ENCODE results near the gene RASGRP2.

RASGRP2 gene

DNA sequence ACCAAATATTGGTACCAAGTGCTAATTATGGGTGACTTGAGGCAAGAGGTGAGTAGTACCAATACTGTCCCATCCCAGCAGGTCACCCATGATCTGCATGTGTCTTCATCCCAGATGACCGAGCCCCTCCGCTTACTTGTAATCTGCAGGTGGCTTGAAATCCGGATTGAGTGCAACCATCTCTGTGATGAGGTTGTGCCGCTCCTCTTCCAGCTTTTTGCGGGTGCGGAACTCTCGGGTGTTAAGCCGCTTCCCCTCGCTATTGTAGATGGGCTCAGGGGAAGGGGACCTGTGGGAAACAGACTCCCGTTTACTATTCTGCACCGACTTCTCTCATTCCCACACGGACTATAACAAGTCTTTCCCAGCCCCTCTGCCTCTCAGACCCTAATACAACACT lies 26.2 kb upstream of the RASGRP2 start:
- DNase-seq = no peak

DNA sequence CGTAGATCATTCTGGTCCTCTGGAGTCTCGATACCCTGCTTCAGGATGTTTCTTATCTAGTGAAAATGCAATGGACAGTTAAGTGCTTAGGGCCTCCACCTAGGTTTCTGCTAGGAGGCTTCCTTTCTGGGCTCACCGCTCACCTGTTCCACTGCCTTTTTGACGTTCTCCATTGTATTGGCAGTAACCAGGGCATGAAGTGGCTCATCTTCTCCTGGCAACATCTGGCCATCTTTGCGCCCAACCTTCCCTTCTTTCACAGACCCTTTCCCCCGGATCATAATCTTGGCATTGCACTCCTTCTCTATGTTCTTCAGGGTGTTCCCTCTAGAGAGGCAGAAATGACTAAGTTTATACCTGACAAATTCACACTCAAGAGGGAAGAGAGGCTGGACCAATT lies 25.3 kb upstream of the RASGRP2 start:
- DNase-seq = no peak

DNA sequence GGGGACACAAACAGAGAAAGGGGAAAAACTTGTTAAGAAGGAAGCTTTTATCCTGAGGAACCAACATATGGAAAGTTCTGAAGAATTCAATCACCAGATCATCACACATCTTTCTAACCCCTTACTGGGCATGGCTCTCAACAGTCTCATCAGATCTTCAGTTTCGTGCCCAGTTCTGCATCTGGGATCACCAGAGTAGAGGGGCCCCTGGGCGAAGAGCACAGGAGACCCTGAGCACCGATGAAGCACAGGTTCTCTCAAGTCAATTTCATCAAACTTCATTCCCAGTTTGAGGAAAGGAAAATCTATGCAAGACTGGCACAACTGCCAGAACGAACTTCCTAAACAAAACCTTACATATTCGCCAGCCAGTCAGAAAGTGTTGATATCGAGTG lies 24.4 kb upstream of the RASGRP2 start:
- DNase-seq = no peak

DNA sequence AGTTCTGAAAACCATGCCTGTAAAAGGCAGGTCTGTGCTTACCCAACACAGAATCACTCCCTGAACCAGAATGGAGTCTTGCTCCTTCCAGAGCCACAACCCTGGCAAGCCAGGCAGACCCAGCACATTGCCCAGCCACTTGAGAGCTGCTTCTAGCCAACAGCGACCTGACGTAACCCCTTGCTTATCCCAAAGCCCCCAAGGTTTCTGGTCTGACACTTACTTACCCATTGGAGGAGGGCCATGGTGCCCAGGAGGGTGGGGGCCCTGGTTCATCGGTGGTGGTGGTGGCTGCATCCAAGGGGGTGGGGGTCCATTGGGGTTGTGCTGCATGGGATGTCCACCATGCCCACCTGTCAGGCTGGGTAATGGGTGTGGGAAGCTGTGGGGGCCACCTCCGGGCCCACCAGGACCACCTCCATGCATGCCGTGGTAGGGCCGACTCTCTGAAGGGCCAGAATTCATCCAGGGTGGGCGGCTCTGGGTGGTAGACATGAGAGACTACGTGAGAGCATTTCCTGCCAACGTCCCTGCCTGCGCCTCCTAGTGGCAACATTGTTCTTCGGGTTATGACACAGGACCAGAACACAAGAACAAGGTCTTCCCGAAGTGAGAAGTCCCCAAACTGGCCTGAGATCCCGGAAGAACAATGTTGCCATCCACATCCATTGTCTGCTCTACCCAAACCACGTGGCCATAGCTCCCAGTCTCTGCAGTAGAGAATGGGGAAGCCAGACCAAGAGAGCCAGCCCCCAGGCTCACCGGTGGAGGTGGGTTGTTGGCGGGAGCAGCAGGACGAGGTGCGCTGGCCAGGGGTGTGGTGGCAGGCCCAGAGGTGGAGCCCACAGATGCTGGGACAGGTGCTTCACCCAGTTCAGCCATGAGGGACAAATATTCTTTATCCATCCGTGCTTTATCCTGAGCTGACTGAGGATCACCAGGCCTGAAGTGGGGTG lies 23.7 kb upstream of the RASGRP2 start:
- peak; percentile 57 for DNase-seq

DNA sequence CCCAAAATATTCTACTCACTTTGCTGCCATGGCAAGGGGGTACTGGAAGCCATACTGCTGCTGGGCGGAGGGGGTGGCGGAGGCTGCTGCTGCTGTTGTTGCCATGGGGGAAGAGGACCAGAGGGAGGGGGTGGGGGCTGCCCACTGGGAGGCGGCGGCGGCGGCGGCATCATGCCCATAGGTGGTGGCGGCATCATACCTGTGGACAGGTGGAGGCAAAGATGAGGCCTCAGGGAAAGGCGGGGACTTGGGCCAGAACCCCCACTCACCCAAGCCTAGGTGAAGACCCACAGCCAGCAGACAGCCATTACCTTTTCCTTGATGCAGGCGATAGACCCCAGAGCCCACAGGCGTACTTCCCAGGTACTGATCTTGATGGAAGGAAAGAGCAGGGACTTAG lies 22.9 kb upstream of the RASGRP2 start:
- no peak for DNase-seq

DNA sequence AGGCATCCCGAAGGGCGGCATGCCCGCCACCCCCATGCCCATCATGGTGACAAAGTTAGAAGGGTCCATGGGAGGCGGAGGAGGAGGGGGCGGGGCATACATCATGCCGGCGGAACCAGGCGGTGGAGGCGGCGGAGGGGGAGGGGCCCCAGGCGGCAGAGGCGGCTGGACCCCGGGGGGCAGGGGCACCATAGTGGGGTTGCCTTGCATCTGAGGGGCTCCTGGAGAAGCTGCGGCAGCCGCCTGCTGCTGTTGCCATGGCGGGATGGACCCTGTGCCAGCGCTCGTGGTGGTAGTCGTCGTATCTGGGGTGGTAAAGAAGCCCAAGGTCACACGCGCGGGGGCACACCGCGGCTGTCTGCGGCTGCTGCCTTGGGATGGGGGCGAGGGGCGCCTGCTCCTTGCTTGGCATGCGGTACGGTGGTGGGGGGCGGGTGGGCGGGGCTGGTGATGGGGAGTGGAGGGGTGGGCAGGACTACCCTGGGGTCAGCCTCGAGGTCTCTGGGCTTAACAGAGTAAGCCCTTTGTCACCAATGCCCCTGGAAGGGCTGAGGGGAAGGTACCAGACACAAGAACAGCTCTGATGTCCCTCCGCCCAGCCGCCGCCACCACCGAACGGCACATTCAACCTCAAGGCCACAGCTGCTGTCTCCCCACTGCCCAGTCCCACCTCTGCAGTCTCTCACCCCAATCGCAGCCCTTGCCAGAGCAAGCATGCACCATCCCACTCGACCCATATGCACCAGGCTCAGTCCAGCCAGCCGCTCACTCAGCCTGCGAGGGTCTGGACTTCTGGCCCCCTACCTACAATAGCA lies 22.1 kb upstream of the RASGRP2 start:
- no peak for DNase-seq

DNA sequence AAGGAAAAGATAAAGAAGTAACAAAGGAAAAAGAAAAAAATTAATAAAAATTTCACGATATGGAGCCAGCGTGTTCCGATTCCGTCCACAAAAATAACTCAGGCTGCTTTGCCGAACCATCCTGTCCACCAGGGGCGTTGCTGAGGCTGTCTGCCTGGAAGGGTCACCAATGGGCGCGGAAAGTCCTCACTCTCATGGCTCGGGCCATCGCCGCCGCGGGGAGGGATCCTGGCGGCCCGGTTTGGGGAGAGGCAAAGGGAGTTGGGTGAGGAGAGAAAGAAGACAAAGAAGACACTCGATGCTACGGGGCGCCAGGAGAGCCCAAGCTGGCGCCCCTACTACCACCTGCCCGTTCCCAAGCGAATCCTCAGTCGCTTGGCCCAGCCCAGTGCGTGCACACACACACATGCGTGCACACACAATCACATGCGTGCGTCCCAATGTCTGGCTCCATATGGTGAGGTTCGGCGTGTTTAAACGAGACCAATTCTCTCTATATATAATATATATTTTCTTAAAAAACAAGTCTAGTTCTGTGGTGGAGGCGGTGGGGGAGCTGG lies 21.4 kb upstream of the RASGRP2 start:
- DNase-seq = no peak

DNA sequence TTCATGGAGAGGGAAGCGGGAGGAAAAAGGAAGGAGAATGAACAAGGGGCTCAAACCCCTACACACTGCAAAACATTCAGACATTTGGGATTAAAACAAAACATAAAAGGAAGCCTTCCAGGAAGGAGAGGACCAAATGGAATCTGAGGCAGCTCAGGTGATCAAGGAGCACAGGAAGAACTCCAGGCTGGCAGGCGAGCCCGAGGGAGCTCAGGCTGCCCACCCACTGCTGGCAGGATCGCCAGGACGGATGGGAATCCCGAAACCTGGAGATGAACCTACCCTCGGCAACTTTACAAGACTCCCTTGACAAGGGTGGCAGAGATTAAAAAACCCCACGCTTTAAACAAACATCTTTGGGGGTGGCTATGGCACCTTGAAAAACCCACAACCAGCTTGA lies 20.8 kb upstream of the RASGRP2 start:
- DNase-seq = no peak

DNA sequence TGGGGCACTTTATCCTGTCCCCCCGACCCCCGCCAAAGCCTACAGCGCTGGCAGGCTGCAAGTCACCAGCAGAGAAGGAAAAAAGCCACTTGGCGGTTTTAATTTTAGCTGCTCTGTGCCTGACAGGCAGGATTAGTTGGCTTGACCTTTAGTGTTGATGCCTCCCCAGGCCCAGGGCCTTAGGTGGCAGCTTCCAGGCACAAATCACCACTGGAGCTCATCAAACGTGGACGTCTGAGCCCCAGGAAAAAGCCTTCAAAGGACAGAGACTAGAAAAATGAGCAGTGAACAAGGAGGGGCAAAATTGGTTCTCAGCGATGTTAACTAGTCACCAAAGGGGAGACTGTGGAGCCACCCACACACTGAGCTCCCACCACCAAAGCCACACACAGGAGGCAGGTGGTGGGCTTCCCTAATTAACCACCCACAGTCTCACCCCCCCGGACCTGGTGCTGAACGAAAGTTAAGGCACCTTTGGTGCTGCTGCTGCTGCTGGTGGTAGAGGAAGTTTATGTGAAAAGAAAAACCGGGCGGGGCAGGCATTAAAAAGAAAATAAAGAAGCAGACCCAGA lies 20.2 kb upstream of the RASGRP2 start:
- DNase-seq = no peak

DNA sequence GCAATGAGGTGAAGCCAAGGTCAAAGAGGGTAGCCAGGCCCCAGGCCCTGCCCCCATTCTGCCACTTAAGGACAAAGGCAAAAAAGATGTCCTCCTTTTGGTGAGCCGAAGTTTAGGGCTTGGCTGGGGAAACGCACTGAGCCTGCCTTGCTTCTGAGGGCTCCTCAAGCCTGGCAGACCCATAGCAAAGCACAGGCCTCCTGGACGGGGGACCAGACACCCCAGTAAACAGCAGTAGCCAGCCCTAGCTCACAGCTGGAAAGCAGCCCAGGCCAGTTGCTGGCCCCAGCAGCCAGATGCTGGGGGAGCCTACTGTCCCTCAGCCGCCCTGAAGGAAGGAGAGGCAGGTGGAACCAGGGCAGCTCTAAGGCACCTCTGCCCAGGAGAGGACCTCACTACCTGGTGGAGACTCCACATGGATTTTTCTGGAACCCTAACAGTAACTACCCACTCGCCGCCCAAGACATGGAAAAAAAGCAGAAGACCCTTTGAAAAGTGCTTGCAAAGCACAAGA lies 19.6 kb upstream of the RASGRP2 start:
- DNase-seq = no peak

DNA sequence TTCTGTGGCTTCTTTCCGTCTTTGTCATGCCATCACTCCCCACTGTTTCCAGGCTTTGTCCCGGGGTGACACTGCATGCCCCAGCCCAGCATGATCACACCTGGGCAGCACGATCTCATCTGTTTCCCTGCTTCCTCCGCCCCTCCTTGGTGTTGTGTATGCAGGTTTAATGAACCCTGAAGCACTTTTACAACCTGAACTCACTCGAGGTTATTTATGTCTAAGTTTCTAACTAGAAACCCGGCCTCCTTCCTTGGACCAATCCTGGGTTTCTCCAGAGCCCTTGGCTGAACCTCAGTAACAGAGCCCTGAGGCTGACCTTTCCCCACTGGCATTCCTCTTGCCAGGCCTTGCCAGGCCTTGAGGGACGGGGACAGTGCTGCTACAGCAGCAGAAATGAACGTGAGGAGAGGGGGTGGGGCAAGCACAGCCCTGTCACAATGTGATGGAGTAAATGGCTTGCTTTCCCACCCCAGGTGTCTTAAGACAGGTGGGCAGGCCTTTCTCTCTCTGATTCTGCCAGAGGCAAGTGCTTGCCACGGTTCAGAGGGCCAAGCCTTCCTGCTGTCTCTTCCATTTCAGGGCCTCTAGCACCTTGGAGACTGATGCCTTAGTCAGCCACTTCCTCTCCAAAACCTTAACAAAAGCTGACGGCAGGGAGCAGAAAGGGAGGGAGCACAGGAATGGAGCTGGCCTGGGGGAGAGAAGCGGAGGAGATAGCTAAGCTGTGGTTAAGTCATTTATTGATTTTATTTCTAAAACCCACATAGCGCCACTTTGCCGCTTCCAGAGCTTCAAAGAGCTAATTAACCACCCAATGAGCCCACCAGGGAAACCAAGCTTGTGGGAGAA lies 19.0 kb upstream of the RASGRP2 start:
- DNase-seq = peak; percentile 60

DNA sequence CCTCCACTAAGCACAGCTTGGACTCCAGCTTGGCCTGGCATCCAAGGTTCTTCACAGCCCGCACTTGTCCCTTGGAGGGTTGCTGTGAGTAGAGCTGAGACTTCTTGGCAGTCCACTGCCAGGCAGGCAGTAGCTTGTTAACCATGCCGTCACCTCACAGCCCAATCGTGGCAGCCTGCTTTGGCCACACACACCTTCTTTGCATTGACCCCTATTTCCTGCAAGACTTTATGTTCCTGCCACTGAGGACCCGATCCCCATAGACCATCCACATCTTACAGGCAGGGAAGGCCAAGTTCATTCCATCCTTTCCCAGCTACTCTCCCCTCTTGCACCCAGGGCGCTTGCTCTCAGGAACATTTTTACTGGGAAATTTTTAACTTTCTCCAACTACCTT lies 18.3 kb upstream of the RASGRP2 start:
- no peak for DNase-seq

DNA sequence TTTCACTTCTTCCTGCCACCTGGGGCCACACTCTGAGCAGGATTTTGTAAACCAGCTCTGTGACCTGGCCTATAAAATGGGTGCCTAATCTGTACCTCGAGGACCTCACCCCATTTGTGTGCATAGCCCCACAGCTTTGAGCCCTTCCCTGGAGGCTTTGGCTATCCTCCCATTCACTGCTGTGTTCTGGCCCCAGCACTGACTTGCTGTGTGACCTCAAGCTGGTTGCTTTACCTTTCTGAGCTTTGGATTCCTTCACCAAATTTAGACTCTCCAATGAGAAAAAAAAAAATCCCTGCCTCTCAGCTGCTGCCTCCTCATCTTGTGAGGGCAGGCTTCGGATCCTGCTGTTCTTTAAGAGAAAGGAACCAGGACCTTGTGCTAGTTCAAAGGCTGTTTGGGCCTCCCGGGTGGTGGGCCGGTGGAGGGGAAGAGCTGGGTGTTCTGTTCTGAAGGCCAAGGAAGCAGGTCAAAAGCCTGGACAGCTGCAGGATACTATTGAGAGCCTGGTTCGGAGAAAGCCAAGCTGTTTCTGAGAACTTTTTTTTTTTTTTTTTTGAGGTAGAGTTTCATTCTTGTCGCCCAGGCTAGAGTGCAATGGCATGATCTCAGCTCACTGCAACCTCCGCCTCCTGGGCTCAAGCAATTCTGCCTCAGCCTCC lies 16.9 kb upstream of the RASGRP2 start:
- no peak for DNase-seq

DNA sequence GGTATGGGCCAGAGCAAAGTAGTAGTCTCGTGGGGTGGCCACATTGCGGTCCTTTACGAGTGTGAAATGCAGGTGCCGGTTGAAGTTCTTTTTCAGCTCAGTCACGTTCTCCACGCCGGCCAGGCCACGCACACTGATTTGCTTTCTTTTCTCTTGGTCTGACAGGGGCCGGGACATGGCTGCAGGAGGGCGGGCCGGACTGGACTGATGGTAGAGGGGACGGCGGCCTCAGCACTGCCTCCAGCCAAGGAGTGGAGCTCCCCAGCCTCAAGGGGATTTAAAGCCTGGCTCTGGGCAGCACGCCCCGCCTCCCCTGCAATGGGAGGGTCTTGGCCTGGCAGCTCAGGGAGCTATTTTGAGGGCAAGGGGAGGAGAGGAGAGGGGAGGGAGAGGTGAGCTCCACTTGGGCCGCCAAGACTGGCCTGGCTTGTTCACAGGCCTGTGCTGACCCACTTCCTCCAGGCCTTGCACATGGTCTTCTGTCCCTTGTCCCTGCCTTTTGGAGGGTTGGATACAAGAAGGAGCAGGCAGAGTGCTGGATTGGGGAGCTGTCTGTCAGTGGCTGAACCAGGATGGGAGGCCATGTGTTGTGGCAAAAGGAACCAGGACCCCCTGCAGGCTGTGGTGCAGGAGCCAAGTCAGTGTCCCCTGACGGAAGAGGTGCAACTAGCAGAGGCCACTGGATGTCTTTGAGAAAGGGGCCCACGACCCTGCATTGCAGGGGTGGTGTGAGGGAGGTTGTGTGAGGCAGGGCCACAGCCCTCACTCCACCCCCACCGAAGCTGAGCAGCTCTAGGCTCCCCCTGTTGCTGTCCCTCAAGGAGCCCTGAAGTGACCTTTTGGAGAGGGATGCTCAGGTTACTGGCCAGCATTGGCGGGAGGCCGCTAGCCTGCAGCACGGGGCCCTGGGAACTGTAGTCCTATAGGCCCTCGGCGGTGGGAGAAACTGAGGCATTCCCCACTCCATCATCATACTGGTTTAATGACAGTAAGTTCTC lies 16.1 kb upstream of the RASGRP2 start, which contains the start of gene PYGM:
PYGM (minus strand) TSS at position 253 of the 998 bp plus-strand sequence; CDS start at position 177, 76 bp downstream.
- peak; percentile 28 for DNase-seq

DNA sequence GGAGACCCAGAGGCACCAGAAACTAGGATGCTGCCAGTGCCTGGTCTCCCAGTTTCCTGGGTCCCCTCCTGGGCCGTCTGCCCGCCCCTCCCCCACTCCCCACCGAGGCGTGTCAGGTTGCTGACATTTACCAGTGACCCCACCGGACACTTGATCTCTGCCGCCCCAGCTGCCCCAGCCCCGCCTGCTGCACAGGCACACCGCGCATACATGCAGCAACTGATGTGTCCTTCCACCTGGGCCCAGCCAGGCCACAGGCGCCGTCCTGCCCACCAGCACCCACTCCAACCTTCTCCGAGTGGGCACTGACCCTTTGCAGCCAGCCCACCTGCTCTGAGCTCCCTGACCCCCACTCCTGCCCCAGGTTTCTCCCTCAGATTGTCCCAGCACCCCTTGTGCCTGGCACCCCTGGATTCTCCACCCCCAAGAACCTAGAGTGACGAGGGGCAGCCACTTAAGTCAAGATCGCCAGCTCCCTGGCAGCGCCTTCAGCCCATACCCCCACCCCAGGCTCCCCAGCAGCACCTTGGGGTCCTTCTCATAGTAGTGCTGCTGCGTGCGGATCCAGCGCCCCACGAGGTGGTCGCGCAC lies 15.3 kb upstream of the RASGRP2 start:
- no peak for DNase-seq

DNA sequence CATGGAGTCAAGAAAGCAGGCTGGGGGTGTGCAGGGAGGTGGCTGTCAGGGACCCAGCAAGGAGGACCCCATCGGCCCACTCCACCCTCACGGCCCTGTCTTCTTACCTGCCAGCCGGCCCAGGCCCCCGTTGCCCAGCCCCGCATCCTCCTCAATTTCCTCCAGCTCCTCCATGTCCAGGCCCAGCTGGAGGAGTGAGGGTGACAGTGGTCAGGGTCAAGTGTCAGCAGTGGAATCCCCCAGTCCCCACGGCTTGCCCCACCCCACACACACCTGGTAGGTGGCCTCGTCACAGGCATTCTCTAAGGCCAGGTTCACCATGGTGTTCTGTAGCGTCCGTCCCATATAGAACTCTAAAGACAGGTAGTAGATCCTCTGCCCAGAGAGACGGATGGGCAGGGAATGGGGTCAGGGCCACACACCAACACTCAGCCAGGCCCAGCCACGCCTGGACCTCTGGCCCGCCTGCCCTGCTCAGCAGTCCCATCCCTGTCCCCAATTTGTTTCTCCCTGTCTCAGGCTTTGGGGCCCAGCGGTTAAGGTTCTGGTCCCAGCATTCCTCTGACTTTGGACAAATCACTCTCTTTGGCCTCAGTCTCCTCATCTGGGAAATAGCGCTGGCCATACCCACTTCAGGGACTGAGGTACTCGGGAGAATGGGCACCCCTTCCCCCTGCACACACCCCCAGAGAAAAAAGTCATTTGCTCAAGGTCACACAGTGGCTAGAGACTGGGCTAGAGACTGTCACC lies 14.6 kb upstream of the RASGRP2 start:
- no peak for DNase-seq

DNA sequence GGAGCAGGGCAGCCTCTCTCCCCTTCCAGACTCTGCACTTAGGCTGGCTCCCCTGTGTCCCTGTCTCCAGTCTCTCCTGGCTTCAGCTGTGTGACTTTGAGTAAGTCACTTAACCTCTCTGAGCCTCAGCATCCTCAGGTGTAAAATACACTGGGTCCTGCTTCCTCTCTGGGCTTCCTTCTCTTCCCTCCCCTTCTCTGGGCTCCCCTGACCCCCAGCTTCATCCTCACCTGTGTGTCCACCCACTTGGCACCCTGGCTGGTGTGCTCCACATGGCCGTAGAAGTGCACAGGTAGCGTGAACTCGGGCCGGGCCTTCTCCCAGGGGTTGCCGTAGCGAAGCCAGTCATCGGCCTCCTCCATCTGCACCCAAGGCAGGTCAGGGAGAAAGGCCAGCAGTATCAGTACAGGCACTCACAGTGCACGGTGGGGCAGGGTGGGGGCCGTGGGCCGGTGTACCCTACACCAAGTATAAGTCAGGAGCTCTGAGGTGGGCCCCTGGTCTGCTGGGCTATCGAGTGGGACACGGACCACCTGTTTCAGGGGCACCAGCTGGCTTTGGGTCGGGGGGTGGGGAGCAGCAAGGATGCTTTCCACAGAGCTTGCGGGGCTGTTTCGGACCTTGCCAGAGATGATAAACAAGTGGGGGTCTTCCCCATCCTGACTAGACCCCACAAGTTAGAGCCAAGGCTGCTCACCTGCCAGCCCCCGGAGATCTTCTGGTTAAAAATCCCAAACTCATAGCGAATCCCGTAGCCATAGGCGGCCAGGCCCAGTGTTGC lies 13.8 kb upstream of the RASGRP2 start:
- DNase-seq = no peak
